Activated T-cell treated with anti-CD3 and anti-CD28 coated beads for 48 hours (primary cell): ENCODE results near the gene ADAMTS14.
A peak's percentile ranks its signal among the peaks of the same experiment; 100 is the strongest.
"Not testable (repeated sequence)": the region's sequence is repeated elsewhere in the genome, so short reads cannot be mapped to it uniquely, and the experiment has no call there.

Experiments
- DNase-seq: peaks from one replicate; pipeline ENCODE4 v3.0.0-alpha.2; 2020; ENCODE audit warnings: low read depth

The ADAMTS14 gene

GRCh38 chr10:70656489-70656888 lies 15.8 kb upstream of the ADAMTS14 start:
- peak; percentile 64 for DNase-seq

- no peak for DNase-seq
These were observed 15.3 kb upstream of the ADAMTS14 start for GRCh38 chr10:70657041-70657440.

- DNase-seq: no peak
These were observed 13.6 kb upstream of the ADAMTS14 start for GRCh38 chr10:70658582-70659136.

GRCh38 chr10:70659306-70659705 lies 13.0 kb upstream of the ADAMTS14 start:
- DNase-seq: no peak

- DNase-seq: no peak
These were observed 11.6 kb upstream of the ADAMTS14 start for GRCh38 chr10:70660722-70661121.

GRCh38 chr10:70661623-70662361 lies 10.5 kb upstream of the ADAMTS14 start:
- DNase-seq: no peak

- DNase-seq: no peak
These were observed 9.7 kb upstream of the ADAMTS14 start for GRCh38 chr10:70662362-70663220.

- DNase-seq: not testable (repeated sequence)
These were observed 8.6 kb upstream of the ADAMTS14 start for GRCh38 chr10:70663458-70664409.

- DNase-seq: no peak
These were observed 7.6 kb upstream of the ADAMTS14 start for GRCh38 chr10:70664702-70665195.

- DNase-seq: no peak
These were observed 5.1 kb upstream of the ADAMTS14 start for GRCh38 chr10:70666960-70667798.

- not testable (repeated sequence) for DNase-seq
These were observed 4.5 kb upstream of the ADAMTS14 start for GRCh38 chr10:70667818-70668217.

GRCh38 chr10:70668454-70668970 lies 3.8 kb upstream of the ADAMTS14 start:
- DNase-seq: no peak

- no peak for DNase-seq
These were observed 3.3 kb upstream of the ADAMTS14 start for GRCh38 chr10:70669015-70669414.

GRCh38 chr10:70669732-70670317 lies 2.5 kb upstream of the ADAMTS14 start:
- DNase-seq: no peak

- DNase-seq: no peak
These were observed 614 bp upstream of the ADAMTS14 start for GRCh38 chr10:70671619-70672164.

- no peak for DNase-seq
These were observed 980 bp downstream of the ADAMTS14 start for GRCh38 chr10:70673043-70673928.

- DNase-seq: no peak
These were observed 1.7 kb downstream of the ADAMTS14 start for GRCh38 chr10:70673929-70674559.
